Right ventricle myocardium superior (tissue), 1 donor: ENCODE measurements around the gene NEU2. TPM values are rescaled to one million over a fixed set of nuclear protein-coding genes. Genes with fewer than 3 reads are reported as not detected.

Experiments
- ATAC-seq: fragments of 200-7000 bp; cut with Tn5 transposase; one replicate; pipeline ENCODE4 v1.9.1; 2020; ENCODE audit warnings: mild to moderate bottlenecking; ENCODE audit not compliant: poor library complexity
- DNase-seq: peaks from one replicate; pipeline ENCODE4 v3.0.0-alpha.2; 2020
- intact Hi-C: fragments of 100-400 bp; cut with DNase I; formaldehyde crosslinking; loops from one replicate; pipeline ENCODE4 v1.11.2; 2022
- long read RNA-seq: library from polyadenylated mRNA; unstranded; transcript quantifications from one replicate; pipeline ENCODE4 v2.0.0, GENCODE V29; 2021
- total RNA-seq: library from RNA; stranded (reverse); fragmentation: NEBNext Ultra II Directional; extraction: Animal tissue kit (Norgen Biotek cat#: 25700); gene quantifications from one replicate; pipeline ENCODE4 v1.2.1, GENCODE V29; 2021
- donor health status: DM: no; HTN: yes; CAD: no; lungs with severe emphysema.

The NEU2 gene
- not detected for total RNA-seq
- long read RNA-seq = 0 reads

GRCh38 chr2:233032551-233033320, at the start of gene NEU2:
Gene NEU2, plus strand, starts transcription at chr2:233032672. Its CDS starts 0 bp downstream, at chr2:233032672.
- DNase-seq = no peak
- no peak for ATAC-seq
- intact Hi-C loops = loop anchor here (10.0 kb wide), 1 partner anchor 158 kb away; the partner anchor contains the start of gene SNORC

GRCh38 chr2:232982926-232983668, 49.4 kb upstream of the NEU2 start:
- intact Hi-C loops = no loop called here
- no peak for DNase-seq
- ATAC-seq = no peak

- ATAC-seq (no peak), DNase-seq (no peak)
- intact Hi-C loops = no loop called here
Measured at GRCh38 chr2:232983669-232984140, 48.8 kb upstream of the NEU2 start.

- ATAC-seq (no peak), DNase-seq (no peak)
- intact Hi-C loops = no loop called here
Measured at GRCh38 chr2:232984451-232985207, 47.8 kb upstream of the NEU2 start.

- no peak for DNase-seq
- intact Hi-C loops = no loop called here
- no peak for ATAC-seq
Measured at GRCh38 chr2:232986155-232986554, 46.3 kb upstream of the NEU2 start.

- intact Hi-C loops = no loop called here
- ATAC-seq (no peak), DNase-seq (no peak)
Measured at GRCh38 chr2:232993231-232993821, 39.1 kb upstream of the NEU2 start.

- DNase-seq (no peak), ATAC-seq (no peak)
- intact Hi-C loops = no loop called here
Measured at GRCh38 chr2:232994446-232994845, 38.0 kb upstream of the NEU2 start.

- intact Hi-C loops = no loop called here
- DNase-seq (no peak), ATAC-seq (no peak)
Measured at GRCh38 chr2:232997749-232998665, 34.5 kb upstream of the NEU2 start.

- ATAC-seq (no peak), DNase-seq (no peak)
- intact Hi-C loops = no loop called here
Measured at GRCh38 chr2:232998666-232998985, 33.8 kb upstream of the NEU2 start.

- ATAC-seq = no peak
- DNase-seq = no peak
- intact Hi-C loops = no loop called here
Measured at GRCh38 chr2:232999354-232999753, 33.1 kb upstream of the NEU2 start.

- no peak for DNase-seq
- ATAC-seq = no peak
- intact Hi-C loops = no loop called here
Measured at GRCh38 chr2:233000886-233001750, 31.4 kb upstream of the NEU2 start.

GRCh38 chr2:233002829-233003657, 29.4 kb upstream of the NEU2 start:
- intact Hi-C loops = no loop called here
- DNase-seq (no peak), ATAC-seq (no peak)

- DNase-seq (no peak), ATAC-seq (no peak)
- intact Hi-C loops = no loop called here
Measured at GRCh38 chr2:233003658-233004555, 28.6 kb upstream of the NEU2 start.

- DNase-seq = no peak
- intact Hi-C loops = no loop called here
- no peak for ATAC-seq
Measured at GRCh38 chr2:233005096-233005495, 27.4 kb upstream of the NEU2 start.

GRCh38 chr2:233006648-233007047, 25.8 kb upstream of the NEU2 start:
- no peak for DNase-seq
- no peak for ATAC-seq
- intact Hi-C loops = no loop called here
